HK-2 (cell line): ENCODE measurements around the gene POLA2.

Experiments
- DNase-seq: peaks from one replicate; pipeline ENCODE4 v3.0.0-alpha.2; 2018; ENCODE audit not compliant: unreplicated experiment

POLA2 gene

DNA sequence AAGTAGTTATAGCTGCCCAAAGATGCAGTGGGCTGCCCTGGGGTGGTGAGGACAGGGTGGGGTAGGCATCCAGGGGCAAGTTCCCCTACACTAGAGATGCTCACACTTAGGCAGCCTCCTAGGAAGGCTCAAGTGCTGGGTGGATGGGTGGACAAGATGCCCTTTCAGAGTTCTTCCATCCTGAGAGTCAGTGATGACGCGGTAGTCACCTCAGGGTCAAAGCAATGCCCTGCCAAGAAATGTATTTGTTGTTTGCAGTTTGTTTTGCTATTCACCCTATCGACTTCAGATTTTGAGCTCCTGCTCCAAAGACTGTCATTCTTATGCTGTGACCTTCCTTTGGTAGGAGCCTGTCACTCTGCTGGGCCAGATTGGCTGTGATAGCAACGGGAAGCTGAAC lies 18.9 kb downstream of the POLA2 start:
- no peak for DNase-seq

DNA sequence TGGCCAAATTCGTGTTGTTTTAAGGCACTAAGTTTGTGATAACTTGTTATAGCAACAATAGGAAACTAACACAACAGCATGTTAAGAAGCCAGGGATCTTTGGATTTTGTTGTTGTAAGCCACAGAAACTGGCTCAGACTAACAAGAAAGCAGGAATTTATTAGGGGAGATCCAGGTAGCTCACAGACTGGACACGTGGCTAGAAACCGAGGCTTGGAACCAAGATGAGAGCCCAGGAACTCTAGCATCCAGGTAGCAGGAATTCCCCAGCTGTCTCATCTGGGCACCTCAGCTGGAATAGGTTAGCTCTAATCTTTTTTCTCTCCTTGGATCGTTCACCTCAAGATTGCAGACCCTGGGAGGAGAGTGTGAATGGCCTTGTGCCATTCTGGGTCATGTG lies 24.9 kb downstream of the POLA2 start:
- DNase-seq = no peak

DNA sequence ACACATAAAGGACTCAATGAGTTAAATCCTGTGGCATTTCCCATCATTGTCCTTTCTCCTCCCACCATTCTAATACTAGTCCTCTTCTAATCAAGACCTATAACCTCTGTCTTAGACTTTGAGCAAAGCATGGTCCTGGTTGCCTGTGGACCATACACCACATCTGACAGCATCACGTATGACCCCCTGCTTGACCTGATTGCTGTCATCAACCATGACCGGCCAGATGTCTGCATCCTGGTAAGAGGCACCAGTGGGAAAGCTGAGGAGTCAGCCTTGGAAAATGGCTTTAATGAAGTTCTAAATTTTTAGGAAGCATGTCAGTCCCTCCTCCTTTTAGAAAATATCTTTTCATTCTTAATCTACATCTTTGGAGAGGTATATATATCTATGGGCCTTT lies 25.8 kb downstream of the POLA2 start:
- no peak for DNase-seq

DNA sequence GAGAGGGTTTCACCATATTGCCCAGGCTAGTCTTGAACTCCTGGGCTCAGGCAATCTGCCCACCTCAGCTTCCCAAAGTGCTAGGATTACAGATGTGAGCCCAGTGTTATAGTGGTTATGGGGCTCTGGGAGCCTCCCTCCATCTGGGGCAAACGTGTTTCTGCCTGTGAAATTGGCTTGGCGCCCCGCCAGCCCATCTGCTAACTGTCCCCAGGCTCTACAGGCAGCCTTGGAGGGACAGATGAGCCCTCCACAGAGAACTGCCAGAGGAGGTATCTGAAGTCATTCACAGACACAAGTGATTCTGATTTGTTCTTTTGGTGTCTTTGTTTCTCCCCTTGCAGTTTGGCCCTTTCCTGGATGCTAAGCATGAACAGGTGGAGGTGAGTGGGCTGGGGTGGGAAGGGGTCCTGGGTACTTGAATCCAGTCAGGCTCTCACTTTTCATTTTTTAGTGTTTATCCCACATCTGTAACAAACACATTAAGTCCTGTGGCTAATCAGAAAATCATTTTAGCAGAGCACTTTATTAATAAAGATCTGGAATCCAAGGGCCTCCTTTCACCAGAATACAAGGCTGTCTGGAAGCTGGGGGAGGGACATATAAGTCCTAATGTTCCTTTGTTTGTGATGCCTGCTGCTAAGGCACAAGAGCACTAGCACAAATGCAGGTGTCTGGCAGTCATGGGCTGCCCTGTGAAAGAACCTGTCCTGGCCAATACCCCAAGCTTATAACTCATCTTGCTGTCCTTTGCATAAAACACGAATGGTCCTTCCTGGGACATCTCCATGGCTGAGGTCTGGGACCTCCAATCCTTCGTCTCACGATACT lies 27.2 kb downstream of the POLA2 start:
- DNase-seq = no peak

DNA sequence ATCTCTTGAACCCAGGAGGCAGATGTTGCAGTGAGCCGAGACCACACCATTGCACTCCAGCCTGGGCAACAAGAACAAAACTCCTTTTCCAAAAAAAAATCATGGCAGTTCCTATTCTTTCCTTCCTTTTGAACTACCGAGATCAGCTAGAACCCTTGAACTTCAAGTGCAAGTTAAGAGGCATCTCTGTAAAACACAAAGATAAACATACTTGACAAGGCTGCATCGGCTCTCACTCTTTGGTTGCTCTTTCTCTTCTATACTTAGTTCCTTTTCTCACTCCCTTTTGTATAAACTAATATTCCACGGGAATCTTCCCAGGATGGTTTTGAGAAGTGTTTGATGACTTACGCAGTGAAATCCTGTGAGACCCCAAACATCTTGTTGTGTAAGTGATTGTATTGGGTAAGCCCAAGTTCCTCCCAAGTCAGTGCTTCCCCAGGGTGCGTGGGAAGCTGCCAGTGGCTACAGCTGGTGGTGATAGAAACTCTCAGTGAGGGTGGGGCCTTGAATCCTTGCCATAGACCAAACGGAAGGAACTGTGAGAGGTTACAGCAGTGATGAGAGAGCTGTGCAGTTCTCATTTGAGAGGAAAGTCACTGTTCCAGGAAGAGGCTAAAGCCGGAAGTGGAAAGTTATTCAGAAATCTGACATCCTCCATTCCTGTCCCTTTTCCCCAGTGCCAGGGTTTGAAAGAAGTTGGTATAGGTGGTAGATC lies 28.8 kb downstream of the POLA2 start:
- DNase-seq = no peak

DNA sequence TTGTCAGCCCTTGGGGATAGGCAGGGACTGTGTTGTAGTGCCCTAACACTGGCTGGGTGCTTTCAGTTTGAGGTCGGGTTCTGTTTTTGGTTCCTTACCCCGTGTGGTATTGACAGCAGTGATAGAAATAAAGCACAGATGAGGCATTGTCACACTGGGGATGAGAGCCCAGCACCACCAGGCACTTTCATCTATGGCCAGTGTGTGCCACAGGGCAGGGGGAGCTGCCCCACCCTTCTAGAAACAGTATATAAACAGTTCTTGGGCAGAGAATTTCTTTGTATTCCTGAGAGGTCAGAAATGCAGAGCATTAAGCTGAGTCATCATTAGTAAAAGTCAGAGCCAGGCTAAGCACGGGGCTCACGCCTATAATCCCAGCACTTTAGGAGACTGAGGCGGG lies 29.9 kb downstream of the POLA2 start:
- DNase-seq = no peak

DNA sequence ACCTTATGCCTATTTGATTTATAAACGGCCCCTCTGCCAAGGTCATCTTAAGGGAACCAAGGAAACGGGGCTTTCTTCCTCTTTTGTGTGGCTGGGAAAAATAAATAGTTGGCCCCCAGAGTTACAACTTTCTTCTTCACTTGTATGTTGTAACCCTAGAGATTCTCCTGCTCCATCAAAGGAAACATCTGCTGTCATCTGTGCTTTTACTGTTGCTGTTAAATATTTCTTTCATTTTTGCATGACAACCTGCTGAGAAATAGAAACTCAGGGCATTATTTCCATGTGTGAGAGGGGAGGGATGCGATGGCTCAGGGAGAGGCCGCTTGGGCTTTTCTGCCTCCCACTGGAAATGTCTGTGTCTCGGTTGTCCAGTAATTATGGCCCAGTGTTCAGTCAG lies 31.1 kb downstream of the POLA2 start:
- DNase-seq = no peak

DNA sequence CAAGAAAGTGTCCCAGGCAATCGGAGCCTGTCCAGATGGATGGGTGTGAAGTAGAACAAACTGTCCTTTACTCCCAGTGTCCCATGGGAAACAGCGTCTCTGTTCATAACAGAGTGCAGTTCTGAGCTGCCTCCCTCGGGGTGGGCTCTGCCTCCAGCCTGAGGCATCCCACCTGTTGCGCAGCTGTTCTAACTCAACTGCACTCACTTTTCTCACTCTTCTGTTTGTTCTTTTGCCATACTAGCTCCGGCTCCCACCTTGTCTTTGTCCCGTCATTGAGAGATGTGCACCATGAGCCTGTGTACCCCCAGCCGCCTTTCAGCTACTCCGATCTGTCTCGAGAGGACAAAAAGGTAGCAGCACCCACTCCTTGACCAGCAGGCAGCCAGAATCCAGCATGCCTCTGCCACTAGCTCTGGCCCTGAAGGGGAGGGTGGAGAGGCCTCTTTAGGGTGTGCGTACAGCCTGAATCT lies 32.2 kb downstream of the POLA2 start:
- DNase-seq = no peak

DNA sequence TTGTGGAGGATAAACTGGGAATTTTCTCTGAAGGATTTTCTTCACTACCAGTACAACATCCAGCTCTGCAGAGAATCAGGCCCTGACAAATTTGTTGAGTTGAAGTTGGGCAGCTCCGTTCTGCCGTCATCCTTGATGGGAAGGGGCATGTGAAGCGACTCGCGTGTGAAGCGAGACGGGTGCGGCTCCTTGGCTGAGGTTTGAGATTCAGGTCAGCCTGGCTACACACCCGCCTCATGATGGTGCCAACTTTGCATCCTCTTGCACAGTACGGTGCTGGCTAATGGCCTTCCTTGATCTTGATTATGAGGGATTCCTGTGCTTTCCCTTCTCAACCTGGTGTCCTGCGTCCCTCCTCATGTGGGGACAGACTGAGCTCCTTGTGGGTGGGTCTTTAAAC lies 33.2 kb downstream of the POLA2 start:
- DNase-seq = no peak

DNA sequence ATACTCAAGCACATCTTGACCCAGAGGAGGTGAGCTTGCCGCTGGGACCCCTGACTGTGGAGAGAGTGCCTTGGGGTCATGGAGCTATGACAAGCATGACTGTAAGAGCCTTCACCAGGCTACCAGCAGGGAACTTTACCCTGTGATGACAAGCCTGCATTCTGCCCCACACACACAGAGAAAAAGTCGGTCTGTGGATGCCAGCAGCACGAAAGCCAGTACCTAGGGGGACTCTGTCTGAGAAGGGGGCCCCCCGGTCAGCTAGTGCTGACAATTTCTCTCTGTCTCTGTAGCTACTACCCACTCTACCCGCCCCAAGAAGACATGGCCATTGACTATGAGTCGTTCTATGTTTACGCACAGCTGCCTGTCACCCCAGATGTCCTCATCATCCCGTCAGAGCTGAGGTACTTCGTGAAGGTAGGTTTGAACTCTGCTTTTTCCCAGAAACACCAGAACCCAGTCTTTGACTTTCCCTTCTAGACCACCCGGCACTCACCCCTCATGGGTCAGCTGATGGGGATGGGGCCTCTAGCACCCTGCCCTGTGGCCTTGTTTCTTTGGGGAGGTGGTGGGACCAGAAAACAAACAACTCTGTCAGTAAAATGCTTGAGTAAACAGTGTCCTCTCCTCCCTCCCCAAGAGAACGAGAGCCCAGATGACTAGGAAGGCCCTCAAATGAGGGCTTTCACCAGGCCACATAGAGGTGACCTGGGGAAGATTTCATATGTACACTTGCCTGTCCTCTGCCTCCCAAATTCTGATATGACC lies 34.0 kb downstream of the POLA2 start:
- no peak for DNase-seq

DNA sequence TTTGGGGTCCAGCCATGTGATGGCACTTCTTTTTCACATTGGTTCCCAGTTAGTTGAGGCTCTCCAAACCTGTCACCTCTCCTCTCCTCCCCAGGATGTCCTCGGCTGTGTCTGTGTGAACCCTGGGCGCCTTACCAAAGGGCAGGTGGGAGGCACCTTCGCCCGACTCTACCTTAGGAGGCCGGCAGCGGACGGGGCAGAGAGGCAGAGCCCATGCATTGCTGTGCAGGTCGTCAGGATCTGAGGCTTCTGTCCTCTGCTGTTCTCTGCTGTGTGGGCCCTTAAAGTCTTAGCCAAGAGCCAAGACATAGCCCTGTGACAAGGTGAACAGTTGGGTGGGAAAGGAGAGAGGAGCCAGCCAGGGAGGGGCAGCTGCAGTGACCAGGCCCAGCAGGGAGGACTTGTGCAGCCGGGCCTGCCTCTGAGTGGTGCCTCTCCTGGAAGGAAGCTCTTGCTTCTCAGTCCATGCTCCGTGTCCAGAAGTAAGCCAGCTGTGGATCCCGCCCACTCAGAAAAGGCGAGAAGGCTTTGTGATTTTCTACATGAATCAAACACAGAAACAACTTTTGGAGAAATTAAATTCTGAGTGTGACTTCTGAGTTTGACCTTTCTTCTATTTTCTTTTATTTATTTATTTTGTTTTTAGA lies 35.4 kb downstream of the POLA2 start:
- no peak for DNase-seq

DNA sequence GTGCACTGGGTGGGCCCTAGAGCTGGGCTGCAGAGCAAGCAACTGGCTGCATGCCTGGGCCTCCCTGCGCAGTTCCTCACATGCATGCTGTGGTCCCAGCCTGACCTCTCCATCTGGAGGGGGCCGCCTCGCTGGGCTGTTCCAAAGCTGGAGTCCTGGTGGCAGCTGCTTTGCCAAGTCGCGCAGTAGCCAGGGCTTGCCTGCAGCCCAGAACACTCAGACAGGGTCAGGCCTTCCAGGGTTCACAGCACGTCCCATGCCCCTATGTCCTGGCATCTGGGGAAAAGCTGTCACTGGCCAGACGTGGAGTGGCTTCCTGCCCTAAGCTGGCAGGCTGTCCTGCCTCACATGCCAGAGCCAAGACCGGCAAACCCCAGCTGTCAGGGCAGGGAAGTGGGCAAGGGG lies 36.4 kb downstream of the POLA2 start:
- DNase-seq = no peak

DNA sequence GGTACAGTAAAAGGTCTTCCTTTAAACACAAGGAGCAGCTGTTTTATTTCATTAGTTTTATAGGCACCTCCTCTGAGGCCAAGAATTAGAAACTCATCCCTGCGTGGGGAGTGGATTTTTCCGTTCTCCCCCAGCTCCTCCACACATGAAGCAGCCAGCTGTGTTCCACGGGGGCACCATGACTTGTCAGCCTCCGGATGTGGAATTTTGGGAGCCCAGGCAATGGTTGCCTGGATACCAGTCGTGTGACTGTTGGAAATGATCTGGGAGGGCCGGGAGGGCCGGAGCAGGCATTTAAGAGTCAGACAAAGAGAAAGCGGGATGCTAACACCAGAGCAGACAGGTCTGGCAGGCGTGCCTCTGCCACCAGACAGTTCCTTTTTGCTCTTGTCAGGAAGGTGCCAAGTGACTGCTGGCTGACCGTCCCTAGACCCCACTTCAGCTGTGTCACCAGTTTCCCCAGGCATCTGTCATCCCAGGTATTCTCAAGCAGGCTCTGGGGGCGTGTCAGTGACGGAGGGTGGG lies 37.0 kb downstream of the POLA2 start:
- no peak for DNase-seq

DNA sequence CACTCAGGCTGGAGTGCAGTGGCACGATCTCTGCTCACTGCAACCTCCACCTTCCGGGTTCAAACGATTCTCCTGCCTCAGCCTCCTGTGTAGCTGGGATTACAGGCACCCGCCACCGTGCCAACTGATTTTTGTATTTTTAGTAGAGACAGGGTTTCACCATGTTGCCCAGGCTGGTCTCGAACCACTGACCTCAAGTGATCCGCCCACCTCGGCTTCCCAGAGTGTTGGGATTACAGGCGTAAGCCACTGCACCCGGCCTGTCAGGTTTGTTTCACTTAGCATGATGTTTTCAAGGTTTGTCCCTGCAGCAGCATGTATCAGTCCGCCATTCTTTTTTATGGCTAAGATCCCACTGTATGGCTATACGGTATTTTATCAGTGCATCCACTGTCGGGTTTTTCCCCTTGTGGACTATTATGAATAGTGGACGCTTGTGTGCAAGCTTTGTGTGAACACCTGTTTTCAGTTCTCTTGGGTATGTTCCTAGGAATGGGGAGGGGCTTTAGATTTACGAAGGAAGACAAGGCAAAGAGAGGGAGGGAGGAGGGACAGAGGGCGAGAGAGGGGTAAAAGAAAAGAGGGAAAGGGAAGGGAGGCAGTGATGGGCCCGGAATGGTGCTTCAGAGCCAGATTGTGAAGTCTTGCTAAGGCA lies 39.0 kb downstream of the POLA2 start:
- DNase-seq = no peak

DNA sequence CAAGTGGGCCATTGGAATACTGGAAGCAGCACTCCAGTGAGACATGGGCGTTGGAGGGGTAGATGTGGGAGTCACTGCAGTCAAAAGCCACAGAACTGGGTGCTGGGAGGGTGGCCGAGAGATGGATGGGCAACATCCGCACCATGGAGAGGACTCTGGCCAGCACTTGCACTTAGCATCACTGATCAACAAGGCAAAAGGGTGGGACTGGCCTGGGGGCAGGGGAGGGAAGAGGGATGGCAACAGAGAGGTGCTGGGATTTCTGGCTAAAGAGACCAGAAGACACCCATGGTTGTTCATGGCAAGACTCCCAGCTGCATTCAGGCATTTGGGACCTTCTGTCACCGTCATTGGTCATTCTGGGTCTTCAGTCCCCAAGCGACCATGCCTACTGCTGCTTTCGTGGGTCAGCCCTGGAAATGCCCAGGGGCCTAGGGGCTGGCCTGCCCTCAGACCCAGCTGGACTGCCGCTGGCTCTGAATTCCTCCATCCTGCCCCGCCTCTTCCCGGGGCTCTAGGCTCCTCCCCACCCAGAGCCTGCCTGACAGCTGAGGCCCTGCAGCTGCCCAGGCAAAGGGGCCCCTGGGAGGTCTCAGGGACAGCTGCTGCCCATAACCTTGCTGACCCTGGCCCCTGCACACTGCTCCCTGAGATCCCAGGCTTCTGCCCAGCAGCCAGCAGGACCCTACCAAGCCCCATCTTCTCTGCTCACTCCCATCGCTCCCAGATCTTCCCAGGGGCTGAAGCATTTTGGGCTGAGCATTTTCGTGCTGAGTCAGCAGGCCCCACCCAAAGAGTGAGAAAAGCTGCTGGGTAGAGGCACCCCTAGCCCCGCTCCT lies 39.9 kb downstream of the POLA2 start:
- no peak for DNase-seq

DNA sequence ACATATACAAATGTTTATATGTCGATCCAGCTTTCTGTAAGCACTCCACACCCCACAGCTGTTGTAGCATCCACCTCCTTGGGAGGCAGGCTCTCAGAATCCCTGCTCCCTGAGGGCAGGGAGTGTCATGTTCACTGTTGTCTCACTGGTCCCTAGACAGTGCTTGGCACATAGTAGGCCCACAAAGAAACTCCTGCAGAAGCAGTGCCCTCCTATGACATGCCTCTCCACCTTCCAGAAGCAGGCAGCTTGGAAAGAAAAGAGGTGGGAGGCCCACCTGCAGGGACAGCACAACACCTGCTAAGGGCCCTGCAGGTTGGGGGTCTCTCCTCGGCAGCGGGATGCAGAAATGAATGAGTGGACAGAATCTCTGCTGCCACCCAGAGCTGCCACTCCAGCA lies 41.8 kb downstream of the POLA2 start:
- no peak for DNase-seq

DNA sequence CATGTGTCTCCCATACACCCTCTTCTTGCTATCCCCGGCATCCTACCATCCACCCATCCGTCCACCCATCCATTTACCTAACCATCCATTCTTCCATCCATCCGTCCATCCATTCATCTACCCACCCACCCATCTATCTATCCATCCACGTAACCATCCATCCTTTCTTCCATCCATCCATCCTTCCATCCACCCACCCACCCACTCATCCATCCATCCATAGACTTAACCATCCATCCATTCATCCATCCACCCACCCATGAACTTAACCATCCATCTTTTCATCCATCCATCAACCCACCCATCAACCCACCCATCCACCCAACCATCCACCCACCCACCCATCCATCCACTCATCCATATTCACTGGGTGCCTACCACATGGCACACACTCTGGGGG lies 42.3 kb downstream of the POLA2 start:
- no peak for DNase-seq

DNA sequence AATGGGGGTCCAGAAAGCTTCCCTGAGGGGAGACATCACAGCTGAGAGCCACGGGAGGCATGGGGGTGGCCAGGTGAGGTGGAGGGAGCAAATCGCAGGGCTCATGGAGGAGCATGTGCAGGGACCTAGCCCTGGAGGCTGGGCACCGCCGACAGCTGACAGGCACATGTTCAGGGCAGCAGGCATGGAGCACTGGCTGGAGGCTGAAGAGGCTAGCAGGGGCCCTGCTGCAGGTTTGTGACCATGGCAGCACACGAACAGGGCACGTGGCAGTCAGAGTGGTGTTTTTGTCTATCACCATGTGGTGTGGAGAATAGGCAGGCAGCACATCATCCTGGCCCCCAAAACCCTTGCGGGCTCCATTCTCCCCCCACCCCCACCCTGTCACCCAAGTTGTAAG lies 42.9 kb downstream of the POLA2 start:
- DNase-seq = no peak

DNA sequence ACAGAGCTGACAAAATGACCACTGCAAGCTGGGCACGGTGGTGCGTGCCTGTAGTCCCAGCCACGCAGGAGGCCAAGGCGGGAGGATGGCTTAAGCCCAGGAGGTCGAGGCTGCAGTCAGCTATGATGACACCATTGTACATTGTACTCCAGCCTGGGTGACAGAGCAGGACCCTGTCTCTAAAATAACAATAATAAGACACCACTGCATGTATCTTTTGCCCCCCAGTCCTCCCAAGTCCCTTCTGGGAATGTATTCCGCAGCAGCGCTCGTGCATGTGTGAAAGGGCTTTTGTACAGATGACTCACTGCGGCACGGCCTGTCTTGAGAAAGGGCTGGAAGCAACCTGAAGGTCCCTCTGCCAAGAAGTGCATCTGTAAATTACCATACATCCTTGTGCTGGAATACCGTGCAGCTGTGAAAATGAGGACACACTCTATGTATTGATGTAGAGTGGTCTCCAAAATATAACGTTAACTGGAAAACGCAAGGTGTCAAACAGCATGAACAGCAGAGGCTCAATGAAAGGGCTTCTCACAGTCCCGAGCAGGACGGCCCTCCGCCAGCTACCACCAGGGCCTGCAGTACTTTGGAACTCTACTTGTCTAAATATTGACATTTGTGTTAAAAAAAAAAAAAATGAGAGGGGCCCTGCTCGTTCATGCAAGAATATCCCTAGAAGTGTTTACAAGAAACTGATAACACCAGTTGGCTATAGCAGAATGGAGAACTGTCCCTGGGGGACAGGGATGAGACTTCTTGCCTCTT lies 43.9 kb downstream of the POLA2 start:
- DNase-seq = no peak
